H1 (cell line): ENCODE data around the gene C1orf115. TPM values are rescaled to one million over a fixed set of nuclear protein-coding genes. Genes with fewer than 3 reads are reported as not detected.

Experiments
- EP300 ChIP-seq, 2 experiments: IDR thresholded peaks; 1 replicate in 1 of 2; 2 replicates in 1 of 2; pipeline ENCODE4 v1.6.1; 2011 to 2012; ENCODE audit warnings: low read depth in 2 of 2, low read length in 2 of 2, mild to moderate bottlenecking in 2 of 2, borderline replicate concordance in 1 of 2, inconsistent platforms in 1 of 2, moderate library complexity in 1 of 2
- JUND ChIP-seq: IDR thresholded peaks from 2 replicates; pipeline ENCODE4 v1.6.1; 2011; ENCODE audit warnings: mild to moderate bottlenecking, improper control_type of control experiment, low read length
- polyA plus RNA-seq, 7 experiments: library from polyadenylated mRNA; depleted of rRNA in 3 of 7; stranded (reverse) in 5 of 7; unstranded in 2 of 7; fragments of >200 nt in 5 of 7; fragments of 200-250 nt in 2 of 7; gene quantifications; 1 replicate in 5 of 7; 2 replicates in 1 of 7; 4 replicates in 1 of 7; pipeline versions ENCODE4 v1.2.1 to v1.2.3, GENCODE V29; 2011 to 2013; ENCODE audit warnings: missing spikeins in 2 of 7, mixed read lengths in 2 of 7
- total RNA-seq: library from RNA; stranded (reverse); fragmentation: NEBNext Ultra II Directional; extraction: Animal tissue kit (Norgen Biotek cat#: 25700); gene quantifications from 2 replicates; pipeline ENCODE4 v1.2.1, GENCODE V29; 2021

C1orf115 gene
- total and polyA plus RNA-seq, 2 of the 8 experiments (the other 6 are each of a cell fraction or from before 2014, with no cell fraction given) = 3.5 to 5.6 TPM

- TF ChIP-seq JUND = no peak
- no peak for TF ChIP-seq EP300 (IDR thresholded peaks at IDR 0.05; ENCODE audit: borderline replicate concordance in 1 of 2, low read depth in 2 of 2, low read length in 2 of 2)
These were observed 13.1 kb downstream of the C1orf115 start (continued) for GRCh38 chr1:220703305-220703704.
